Aorta (tissue), 5 donors: Measurements from ENCODE around the gene NPFFR1. TPM values are rescaled to one million over a fixed set of nuclear protein-coding genes. Genes with fewer than 3 reads are reported as not detected.
"Not testable (repeated sequence)": the region's sequence is repeated elsewhere in the genome, so short reads cannot be mapped to it uniquely, and the experiment has no call there.

ENCODE experiments used
- ATAC-seq: fragments of 200-7000 bp; cut with Tn5 transposase; one replicate; pipeline ENCODE4 v1.9.1; 2022; ENCODE audit warnings: moderate library complexity; ENCODE audit not compliant: low FRiP score
- DNase-seq, 2 donors: peaks; one replicate each; pipeline ENCODE4 v3.0.0-alpha.2; 2020
- H3K27ac ChIP-seq, 2 donors: one replicate each; pipeline ENCODE4 v1.5.1; 2013; ENCODE audit warnings: low read length in 2 of 2, mild to moderate bottlenecking in 2 of 2, moderate library complexity in 2 of 2, control low read depth in 1 of 2, inconsistent platforms in 1 of 2, low read depth in 1 of 2
- H3K27me3 ChIP-seq, 2 donors: one replicate each; pipeline ENCODE4 v1.6.1; 2013; ENCODE audit warnings: control low read depth in 1 of 2, low read length in 1 of 2, mild to moderate bottlenecking in 1 of 2, moderate library complexity in 1 of 2; ENCODE audit not compliant: insufficient read depth in 2 of 2, control insufficient read depth in 1 of 2
- H3K36me3 ChIP-seq, 2 donors: one replicate each; pipeline ENCODE4 v1.6.1; 2013; ENCODE audit warnings: control low read depth in 1 of 2, low read length in 1 of 2, mild to moderate bottlenecking in 1 of 2; ENCODE audit not compliant: insufficient read depth in 2 of 2, control insufficient read depth in 1 of 2
- H3K4me1 ChIP-seq, 2 donors: one replicate each; pipeline ENCODE4 v1.6.1; 2013; ENCODE audit warnings: low read length in 2 of 2, control low read depth in 1 of 2, mild to moderate bottlenecking in 1 of 2, moderate library complexity in 1 of 2; ENCODE audit not compliant: insufficient read depth in 2 of 2, control insufficient read depth in 1 of 2
- H3K4me3 ChIP-seq, 2 donors: one replicate each; pipeline ENCODE4 v1.5.1; 2013; ENCODE audit warnings: low read length in 2 of 2, control low read depth in 1 of 2, mild to moderate bottlenecking in 1 of 2
- H3K9me3 ChIP-seq: one replicate; pipeline ENCODE4 v1.6.1; 2013; ENCODE audit warnings: mild to moderate bottlenecking, low read length; ENCODE audit not compliant: control insufficient read depth
- WGBS, 2 donors: extraction: QIAGEN DNeasy Blood & Tissue Kit; methylation state at CpG; one replicate each; pipeline ENCODE4 v1.1.7; 2013; 5-methylcytosine and 5-hydroxymethylcytosine counted together
- intact Hi-C, 2 donors: fragments of 100-400 bp; cut with DNase I; formaldehyde crosslinking; loops; one replicate each; pipeline versions ENCODE4 v1.14.2 to v1.15.0; 2022
- polyA plus RNA-seq, 2 donors: library from polyadenylated mRNA; stranded (reverse); fragments of 200-250 nt; gene quantifications; one replicate each; pipeline ENCODE4 v1.2.3, GENCODE V29; 2013
- total RNA-seq, 2 donors: library from RNA; stranded (reverse); fragmentation: NEBNext Ultra II Directional; extraction: Animal tissue kit (Norgen Biotek cat#: 25700); gene quantifications; one replicate each; pipeline ENCODE4 v1.2.1, GENCODE V29; 2021
- donor health status: healthy with polysubstance abuse.
- donor health status: Bipolar disorder and iron deficiency.
- donor health status: DM: no; HTN: no; CAD: no.
- donor health status: DM: no; HTN: no; CAD: no.
- donor health status: DM: yes; HTN: yes; CAD: no.

The NPFFR1 gene
- total and polyA plus RNA-seq, 4 donors, result under 0.01 to 0.06 (median 0.03) TPM; not detected in 1

- DNase-seq (no peak), ATAC-seq (peak; percentile 42)
- no peaks in the 10 kb centered on the region for H3K27me3 ChIP-seq
- no peak overlapping the region for H3K27ac ChIP-seq
- no peak overlapping the region for H3K4me3 ChIP-seq
- WGBS, 2 donors, result 94% methylated on average over 11 of the region's 11 CpGs
- H3K9me3 ChIP-seq, result no peaks in the 10 kb centered on the region
- intact Hi-C loops, result no loop called here
- H3K4me1 ChIP-seq, result no peaks in the 10 kb centered on the region
- H3K36me3 ChIP-seq, result no peaks in the 10 kb centered on the region
These were observed 32.7 kb downstream of the NPFFR1 start for GRCh38 chr10:70250961-70251680.

GRCh38 chr10:70247360-70247759 is 36.4 kb downstream of the NPFFR1 start:
- intact Hi-C loops, result no loop called here
- 58 to 68% methylated on average over 6 of the region's 6 CpGs for WGBS, 2 donors
- no peak for DNase-seq

GRCh38 chr10:70241081-70241480 is 42.7 kb downstream of the NPFFR1 start:
- no peaks in the 10 kb centered on the region for H3K36me3 ChIP-seq
- H3K4me3 ChIP-seq, result no peak overlapping the region
- intact Hi-C loops, result no loop called here
- H3K27ac ChIP-seq, result no peak overlapping the region
- no peak for DNase-seq
- no peaks in the 10 kb centered on the region for H3K4me1 ChIP-seq
- no peaks in the 10 kb centered on the region for H3K9me3 ChIP-seq
- no peaks in the 10 kb centered on the region for H3K27me3 ChIP-seq
- 93 to 97% methylated on average over 3 of the region's 3 CpGs for whole genome bisulfite sequencing, 2 donors
- no peak for ATAC-seq

More at GRCh38 chr10:70247360-70247759, 36.4 kb downstream of the NPFFR1 start:
- Histone ChIP-seq H3K27ac (no peak overlapping the region), H3K27me3 (no peaks in the 10 kb centered on the region), H3K9me3 (no peaks in the 10 kb centered on the region), H3K4me3 (no peak overlapping the region), H3K36me3 (no peaks in the 10 kb centered on the region), H3K4me1 (no peaks in the 10 kb centered on the region)
- no peak for ATAC-seq

GRCh38 chr10:70239986-70240385 is 43.8 kb downstream of the NPFFR1 start:
- DNase-seq, H3K4me3 ChIP-seq, H3K4me1 ChIP-seq, ATAC-seq, H3K27ac ChIP-seq, intact Hi-C loops, H3K36me3 ChIP-seq, H3K9me3 ChIP-seq, H3K27me3 ChIP-seq: not testable (repeated sequence)
- 88 to 93% methylated on average over 19 to 21 of the region's 21 CpGs for WGBS, 2 donors

GRCh38 chr10:70239077-70239976 is 44.5 kb downstream of the NPFFR1 start:
- ATAC-seq, H3K36me3 ChIP-seq, H3K27me3 ChIP-seq, intact Hi-C loops, H3K27ac ChIP-seq, H3K9me3 ChIP-seq, DNase-seq, H3K4me1 ChIP-seq, H3K4me3 ChIP-seq: not testable (repeated sequence)
- 94 to 96% methylated on average over 46 to 55 of the region's 55 CpGs for WGBS, 2 donors

GRCh38 chr10:70237958-70238536 is 45.8 kb downstream of the NPFFR1 start:
- DNase-seq, H3K36me3 ChIP-seq, H3K27ac ChIP-seq, H3K4me3 ChIP-seq, ATAC-seq, H3K4me1 ChIP-seq, intact Hi-C loops, H3K27me3 ChIP-seq, H3K9me3 ChIP-seq: not testable (repeated sequence)
- 88% methylated on average over 6 of the region's 6 CpGs for WGBS, 2 donors

GRCh38 chr10:70234668-70235447 is 48.9 kb downstream of the NPFFR1 start:
- ATAC-seq (no peak), DNase-seq (no peak)
- Histone ChIP-seq H3K4me1 (no peaks in the 10 kb centered on the region), H3K4me3 (no peak overlapping the region), H3K27me3 (no peaks in the 10 kb centered on the region), H3K36me3 (no peaks in the 10 kb centered on the region), H3K9me3 (no peaks in the 10 kb centered on the region), H3K27ac (no peak overlapping the region)
- 86 to 88% methylated on average over 18 of the region's 18 CpGs for WGBS, 2 donors
- intact Hi-C loops, result loop anchor here in 1 of 2 donors (5.0 kb wide), 1 partner anchor 62 kb away; no protein-coding TSS in a partner anchor

GRCh38 chr10:70233939-70234300 is 49.9 kb downstream of the NPFFR1 start:
- Histone ChIP-seq H3K9me3 (no peaks in the 10 kb centered on the region), H3K4me3 (peak overlapping the region in 1 of 2 donors; percentile 1), H3K27ac (no peak overlapping the region), H3K36me3 (no peaks in the 10 kb centered on the region), H3K4me1 (no peaks in the 10 kb centered on the region), H3K27me3 (no peaks in the 10 kb centered on the region)
- no peak for DNase-seq
- no peak for ATAC-seq
- intact Hi-C loops, result loop anchor here in 1 of 2 donors (5.0 kb wide), 1 partner anchor 63 kb away; no protein-coding TSS in a partner anchor
- 22 to 25% methylated on average over 8 of the region's 8 CpGs for WGBS, 2 donors
